SK-N-SH treated with all-trans-retinoic acid at 6 μM for 48 hours (cell line): ENCODE results near the gene ZNF24.

Experiments
- ARNTL ChIP-seq: fragments of 450-650 bp; formaldehyde crosslinking; IDR thresholded peaks from 2 replicates; pipeline ENCODE4 v1.5.0; 2020; ENCODE audit warnings: low read depth, mild to moderate bottlenecking, moderate library complexity, borderline replicate concordance
- BACH2 ChIP-seq: fragments of 250-450 bp; sonication (Bioruptor Pico); IDR thresholded peaks from 2 replicates; pipeline ENCODE4 v1.9.0; 2021; ENCODE audit warnings: mild to moderate bottlenecking, borderline replicate concordance
- CSDC2 ChIP-seq: fragments of 250-450 bp; sonication (Bioruptor Pico); IDR thresholded peaks from 2 replicates; pipeline ENCODE4 v1.5.0; 2020; ENCODE audit warnings: mild to moderate bottlenecking, moderate library complexity
- OSR1 ChIP-seq: fragments of 250-450 bp; sonication (Bioruptor Pico); IDR thresholded peaks from 2 replicates; pipeline ENCODE4 v1.8.0; 2022; ENCODE audit warnings: moderate library complexity, mild to moderate bottlenecking, inconsistent platforms
- PPARA ChIP-seq: fragments of 250-450 bp; sonication (Bioruptor Pico); IDR thresholded peaks from 2 replicates; pipeline ENCODE4 v1.5.0; 2020; ENCODE audit warnings: mild to moderate bottlenecking, borderline replicate concordance
- RARB ChIP-seq: fragments of 250-450 bp; sonication (Bioruptor Pico); IDR thresholded peaks from 2 replicates; pipeline ENCODE4 v1.8.0; 2021; ENCODE audit warnings: mild to moderate bottlenecking, moderate library complexity
- SNAI2 ChIP-seq: fragments of 250-450 bp; sonication (Bioruptor Pico); IDR thresholded peaks from 2 replicates; pipeline ENCODE4 v1.5.0; 2020; ENCODE audit warnings: mild to moderate bottlenecking, moderate library complexity
- ZFP30 ChIP-seq: fragments of 450-650 bp; formaldehyde crosslinking; IDR thresholded peaks from 2 replicates; pipeline ENCODE4 v1.5.0; 2022; ENCODE audit warnings: mild to moderate bottlenecking, moderate library complexity
- ZNF565 ChIP-seq: fragments of 450-650 bp; formaldehyde crosslinking; conservative IDR thresholded peaks from 2 replicates; pipeline ENCODE4 v1.5.0; 2020; ENCODE audit warnings: low read depth, mild to moderate bottlenecking, moderate library complexity
- ZNF8 ChIP-seq: fragments of 450-650 bp; formaldehyde crosslinking; IDR thresholded peaks from 2 replicates; pipeline ENCODE4 v1.5.0; 2020; ENCODE audit warnings: mild to moderate bottlenecking, moderate library complexity
- TF ChIP-seq, protein P1 (sequence below): fragments of 250-450 bp; sonication (Bioruptor Pico); IDR thresholded peaks from 2 replicates; pipeline ENCODE4 v1.8.0; 2020; ENCODE audit warnings: mild to moderate bottlenecking, moderate library complexity, borderline replicate concordance
- TF ChIP-seq, protein P2 (sequence below): fragments of 250-450 bp; sonication (Bioruptor Pico); IDR thresholded peaks from 2 replicates; pipeline ENCODE4 v1.5.0; 2020; ENCODE audit warnings: mild to moderate bottlenecking, moderate library complexity
- TF ChIP-seq, protein P3 (sequence below): fragments of 250-450 bp; sonication (Bioruptor Pico); IDR thresholded peaks from 2 replicates; pipeline ENCODE4 v1.5.1; 2020; ENCODE audit warnings: low read depth, mild to moderate bottlenecking, moderate library complexity

DNA sequence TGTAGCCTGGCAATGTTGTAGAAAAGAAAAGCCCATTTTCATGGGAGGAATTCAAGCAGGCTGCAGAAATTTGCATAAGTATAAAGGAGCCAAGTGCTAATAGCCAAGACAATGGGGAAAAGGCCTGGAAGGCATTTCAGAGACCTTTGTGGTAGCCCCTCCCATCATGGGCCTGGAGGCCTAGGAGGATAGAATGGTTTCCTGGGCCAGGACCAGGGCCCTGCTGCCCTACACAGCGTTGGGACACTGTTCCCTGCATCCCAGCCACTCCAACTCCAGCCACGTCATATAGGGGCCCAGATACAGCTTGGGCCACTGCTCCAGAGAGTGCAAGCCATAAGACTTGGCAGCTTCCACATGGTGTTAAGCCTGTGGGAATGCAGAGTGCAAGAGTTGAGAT, 8.1 kb upstream of the ZNF24 start:
- TF ChIP-seq ZNF565 (CRISPR knock-in tag), result no peak
- TF ChIP-seq BACH2 (CRISPR knock-in tag), result no peak
- no peak for TF ChIP-seq RARB (CRISPR knock-in tag)
- TF ChIP-seq, protein P1, sequence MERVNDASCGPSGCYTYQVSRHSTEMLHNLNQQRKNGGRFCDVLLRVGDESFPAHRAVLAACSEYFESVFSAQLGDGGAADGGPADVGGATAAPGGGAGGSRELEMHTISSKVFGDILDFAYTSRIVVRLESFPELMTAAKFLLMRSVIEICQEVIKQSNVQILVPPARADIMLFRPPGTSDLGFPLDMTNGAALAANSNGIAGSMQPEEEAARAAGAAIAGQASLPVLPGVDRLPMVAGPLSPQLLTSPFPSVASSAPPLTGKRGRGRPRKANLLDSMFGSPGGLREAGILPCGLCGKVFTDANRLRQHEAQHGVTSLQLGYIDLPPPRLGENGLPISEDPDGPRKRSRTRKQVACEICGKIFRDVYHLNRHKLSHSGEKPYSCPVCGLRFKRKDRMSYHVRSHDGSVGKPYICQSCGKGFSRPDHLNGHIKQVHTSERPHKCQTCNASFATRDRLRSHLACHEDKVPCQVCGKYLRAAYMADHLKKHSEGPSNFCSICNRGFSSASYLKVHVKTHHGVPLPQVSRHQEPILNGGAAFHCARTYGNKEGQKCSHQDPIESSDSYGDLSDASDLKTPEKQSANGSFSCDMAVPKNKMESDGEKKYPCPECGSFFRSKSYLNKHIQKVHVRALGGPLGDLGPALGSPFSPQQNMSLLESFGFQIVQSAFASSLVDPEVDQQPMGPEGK (CRISPR knock-in tag), result no peak
- TF ChIP-seq OSR1 (CRISPR knock-in tag), result no peak
- TF ChIP-seq, protein P2, sequence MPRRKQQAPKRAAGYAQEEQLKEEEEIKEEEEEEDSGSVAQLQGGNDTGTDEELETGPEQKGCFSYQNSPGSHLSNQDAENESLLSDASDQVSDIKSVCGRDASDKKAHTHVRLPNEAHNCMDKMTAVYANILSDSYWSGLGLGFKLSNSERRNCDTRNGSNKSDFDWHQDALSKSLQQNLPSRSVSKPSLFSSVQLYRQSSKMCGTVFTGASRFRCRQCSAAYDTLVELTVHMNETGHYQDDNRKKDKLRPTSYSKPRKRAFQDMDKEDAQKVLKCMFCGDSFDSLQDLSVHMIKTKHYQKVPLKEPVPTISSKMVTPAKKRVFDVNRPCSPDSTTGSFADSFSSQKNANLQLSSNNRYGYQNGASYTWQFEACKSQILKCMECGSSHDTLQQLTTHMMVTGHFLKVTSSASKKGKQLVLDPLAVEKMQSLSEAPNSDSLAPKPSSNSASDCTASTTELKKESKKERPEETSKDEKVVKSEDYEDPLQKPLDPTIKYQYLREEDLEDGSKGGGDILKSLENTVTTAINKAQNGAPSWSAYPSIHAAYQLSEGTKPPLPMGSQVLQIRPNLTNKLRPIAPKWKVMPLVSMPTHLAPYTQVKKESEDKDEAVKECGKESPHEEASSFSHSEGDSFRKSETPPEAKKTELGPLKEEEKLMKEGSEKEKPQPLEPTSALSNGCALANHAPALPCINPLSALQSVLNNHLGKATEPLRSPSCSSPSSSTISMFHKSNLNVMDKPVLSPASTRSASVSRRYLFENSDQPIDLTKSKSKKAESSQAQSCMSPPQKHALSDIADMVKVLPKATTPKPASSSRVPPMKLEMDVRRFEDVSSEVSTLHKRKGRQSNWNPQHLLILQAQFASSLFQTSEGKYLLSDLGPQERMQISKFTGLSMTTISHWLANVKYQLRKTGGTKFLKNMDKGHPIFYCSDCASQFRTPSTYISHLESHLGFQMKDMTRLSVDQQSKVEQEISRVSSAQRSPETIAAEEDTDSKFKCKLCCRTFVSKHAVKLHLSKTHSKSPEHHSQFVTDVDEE (CRISPR knock-in tag), result no peak
- no peak for TF ChIP-seq PPARA (CRISPR knock-in tag)
- TF ChIP-seq ARNTL (CRISPR knock-in tag), result no peak
- TF ChIP-seq ZFP30 (CRISPR knock-in tag), result no peak
- TF ChIP-seq, protein P3, sequence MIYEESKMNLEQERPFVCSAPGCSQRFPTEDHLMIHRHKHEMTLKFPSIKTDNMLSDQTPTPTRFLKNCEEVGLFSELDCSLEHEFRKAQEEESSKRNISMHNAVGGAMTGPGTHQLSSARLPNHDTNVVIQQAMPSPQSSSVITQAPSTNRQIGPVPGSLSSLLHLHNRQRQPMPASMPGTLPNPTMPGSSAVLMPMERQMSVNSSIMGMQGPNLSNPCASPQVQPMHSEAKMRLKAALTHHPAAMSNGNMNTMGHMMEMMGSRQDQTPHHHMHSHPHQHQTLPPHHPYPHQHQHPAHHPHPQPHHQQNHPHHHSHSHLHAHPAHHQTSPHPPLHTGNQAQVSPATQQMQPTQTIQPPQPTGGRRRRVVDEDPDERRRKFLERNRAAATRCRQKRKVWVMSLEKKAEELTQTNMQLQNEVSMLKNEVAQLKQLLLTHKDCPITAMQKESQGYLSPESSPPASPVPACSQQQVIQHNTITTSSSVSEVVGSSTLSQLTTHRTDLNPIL (CRISPR knock-in tag), result no peak
- no peak for TF ChIP-seq ZNF8 (CRISPR knock-in tag)
- no peak for TF ChIP-seq CSDC2 (CRISPR knock-in tag)
- TF ChIP-seq SNAI2, result no peak
